GM18867 (cell line): ENCODE measurements around the gene TSPAN14.

Experiments used
- ATAC-seq: cut with Tn5 transposase; IDR thresholded peaks from one replicate; pipeline ENCODE4 v1.9.1; 2021; ENCODE audit warnings: mild to moderate bottlenecking, moderate library complexity; ENCODE audit not compliant: unreplicated experiment

Gene TSPAN14

DNA sequence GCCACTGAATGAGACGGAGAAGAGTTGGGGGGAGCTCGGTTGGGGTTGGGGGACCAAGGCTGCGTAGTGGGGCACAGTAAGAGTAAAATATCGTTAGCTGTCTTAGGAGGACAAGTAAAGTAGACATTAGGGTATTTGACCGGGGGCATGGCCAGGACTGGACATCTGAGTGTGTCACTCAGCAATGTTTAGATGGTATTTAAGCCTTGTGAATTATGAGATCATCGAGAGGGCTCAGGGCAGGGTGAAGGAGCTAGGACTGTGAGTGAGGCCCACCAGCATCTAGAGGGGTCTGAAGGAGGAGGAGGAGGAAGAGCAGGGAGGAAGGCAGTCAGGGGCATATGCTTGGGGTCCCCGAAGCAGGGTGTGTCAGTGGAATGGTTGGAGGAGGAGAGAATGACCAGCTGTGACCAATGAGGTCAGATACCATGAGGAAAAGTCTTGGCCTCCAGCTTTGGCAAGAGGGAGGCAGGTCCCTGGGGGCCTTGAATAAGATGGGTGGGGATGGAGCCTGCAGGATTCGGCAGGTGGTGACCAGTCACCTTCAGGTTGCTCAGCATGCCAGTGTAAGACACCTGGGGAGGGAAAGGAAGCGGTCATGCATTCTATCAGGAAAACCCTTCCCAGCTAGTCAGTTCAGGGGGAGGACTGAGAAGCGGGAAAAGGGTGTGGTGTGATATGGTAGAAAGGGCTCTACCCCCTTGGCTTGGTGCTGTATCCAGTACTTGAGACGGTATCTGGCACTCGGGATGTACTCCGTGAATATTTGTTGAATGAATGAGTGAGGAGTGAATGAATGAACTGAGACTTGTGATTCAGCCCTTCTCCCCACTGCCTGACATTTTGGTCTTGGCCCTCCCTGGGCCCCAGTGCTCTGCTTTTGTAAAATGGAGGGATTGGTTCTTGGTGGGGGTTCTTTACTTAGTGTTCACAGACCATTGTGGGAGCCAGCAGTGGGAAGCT, 48.8 kb downstream of the TSPAN14 start:
- no peak for ATAC-seq

DNA sequence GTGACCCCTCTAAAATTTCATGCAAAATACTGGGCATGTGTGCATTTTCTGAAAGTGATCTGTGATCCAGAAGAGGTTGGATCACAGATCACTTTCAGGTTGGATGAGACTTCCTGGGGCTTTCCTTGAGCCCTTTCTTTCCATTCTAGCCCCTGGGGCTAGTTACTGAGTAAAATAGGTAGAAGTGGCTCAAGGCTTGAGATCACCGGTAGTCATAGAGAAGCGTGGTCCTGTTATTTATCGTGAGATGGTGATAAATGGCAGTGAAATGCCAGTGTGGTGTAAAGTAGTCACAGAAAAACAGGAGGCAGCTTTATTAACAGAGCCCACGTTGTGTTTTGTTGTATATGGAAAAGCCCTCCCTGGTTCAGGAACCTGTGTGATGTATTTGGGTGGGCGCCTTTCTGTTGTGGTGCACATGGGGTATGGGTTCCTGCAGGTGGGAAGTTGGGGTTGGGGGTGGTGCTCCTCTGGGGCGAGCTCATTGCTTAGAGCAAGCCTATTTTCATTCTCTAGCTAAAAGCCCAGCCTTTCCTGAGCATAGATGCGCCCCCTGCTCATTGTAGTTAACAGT, 49.6 kb downstream of the TSPAN14 start:
- ATAC-seq, result no peak

DNA sequence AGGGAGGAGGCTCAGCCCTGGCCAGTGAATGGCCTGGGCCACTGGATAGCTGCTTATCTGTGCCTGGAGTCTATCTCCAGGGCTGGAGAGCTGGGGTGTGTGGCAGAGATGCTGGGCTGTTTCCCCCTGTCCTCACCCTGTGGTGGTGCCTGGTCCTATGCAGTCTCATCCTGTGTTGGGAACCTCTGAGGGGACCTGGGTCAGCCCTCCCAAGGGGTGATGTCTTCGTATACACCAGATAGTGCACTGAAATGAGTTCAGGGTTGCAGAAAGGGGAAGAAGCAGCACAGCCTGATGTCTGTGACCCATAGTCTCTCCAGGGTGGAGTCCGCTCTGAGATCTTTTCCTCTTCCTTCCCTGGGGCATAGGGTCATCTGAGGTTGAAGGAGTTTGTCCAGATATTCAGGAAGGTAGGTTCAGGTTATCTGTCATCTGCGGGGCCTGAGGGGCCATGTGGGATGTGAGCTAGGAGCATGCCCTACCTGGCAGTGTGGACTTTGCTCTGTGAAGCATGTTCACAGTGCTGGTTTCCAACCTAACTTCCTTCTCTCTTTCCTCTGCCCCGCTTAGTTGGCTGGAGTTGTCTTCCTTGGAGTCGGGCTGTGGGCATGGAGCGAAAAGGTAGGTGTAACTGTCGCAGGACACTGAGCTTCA, 50.2 kb downstream of the TSPAN14 start:
- ATAC-seq, result no peak

DNA sequence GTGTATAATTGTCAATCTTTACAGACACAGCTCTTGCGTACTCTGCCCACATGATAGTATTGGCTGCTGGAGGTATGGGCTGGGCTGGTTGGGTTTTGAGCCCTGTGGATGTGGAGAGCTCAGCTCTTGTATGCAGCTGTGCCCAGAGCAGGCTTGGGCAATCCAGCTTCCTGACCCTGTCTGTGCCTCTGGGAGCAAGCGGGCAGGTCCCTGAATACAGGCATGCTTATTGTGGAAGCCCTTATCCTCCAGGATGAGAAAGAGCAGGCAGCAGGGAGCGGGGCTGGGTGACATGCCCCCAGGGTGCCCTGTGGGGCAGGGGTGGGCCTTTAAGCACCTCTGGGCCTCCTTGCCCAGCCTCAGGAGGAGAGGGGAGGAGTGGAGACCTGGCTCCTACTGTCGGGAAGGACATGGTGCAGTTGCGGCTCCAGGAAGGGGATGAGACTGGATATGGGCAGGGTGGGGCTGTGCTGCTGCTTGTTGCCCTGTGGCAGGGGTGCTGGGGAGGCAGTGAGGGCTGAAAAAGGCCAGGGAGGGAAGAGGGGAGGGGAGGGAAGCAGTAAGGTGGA, 50.9 kb downstream of the TSPAN14 start:
- no peak for ATAC-seq

DNA sequence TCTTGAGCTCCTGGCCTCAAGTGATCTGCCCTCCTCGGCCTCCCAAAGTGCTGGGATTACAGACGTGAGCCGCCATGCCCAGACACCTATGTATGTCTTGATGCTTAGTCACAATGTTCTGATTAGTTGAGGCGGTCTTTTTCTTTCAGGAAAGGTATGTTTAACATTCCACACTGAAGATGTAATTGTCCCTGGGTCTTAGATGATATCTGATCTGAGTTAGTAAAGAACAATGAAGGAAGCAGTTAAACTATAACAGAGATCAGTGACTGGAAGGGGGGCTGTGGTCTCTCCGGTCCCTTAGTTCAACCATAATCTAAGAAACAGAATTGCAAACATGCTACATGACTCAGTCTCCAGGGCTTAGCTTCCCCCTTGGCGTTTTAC, 52.1 kb downstream of the TSPAN14 start:
- ATAC-seq, result no peak

DNA sequence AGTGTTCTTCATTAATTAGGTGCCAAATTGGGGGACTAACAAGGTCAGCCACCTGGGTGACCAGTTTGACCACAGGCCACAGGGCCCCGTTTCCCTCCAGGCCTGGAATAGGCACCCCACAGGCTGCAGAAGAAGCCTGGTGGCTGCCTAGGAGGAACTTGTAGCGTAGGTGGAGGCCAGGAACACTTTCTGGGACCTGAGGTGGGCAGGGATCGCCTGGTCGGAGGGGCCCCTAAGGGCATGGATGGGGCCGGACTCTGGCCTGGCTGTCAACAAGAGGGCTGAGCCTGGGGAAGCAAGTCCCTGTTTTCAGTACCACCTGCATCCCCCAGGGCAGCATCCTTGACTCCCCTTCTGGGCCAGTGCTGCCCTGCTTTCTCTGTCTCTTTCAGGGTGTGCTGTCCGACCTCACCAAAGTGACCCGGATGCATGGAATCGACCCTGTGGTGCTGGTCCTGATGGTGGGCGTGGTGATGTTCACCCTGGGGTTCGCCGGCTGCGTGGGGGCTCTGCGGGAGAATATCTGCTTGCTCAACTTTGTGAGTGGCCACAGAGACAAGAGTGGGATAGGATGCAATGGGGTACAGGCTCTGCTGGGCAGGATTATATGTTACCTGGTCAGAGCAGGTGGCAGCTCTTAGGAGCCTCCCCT, 52.9 kb downstream of the TSPAN14 start:
- no peak for ATAC-seq

DNA sequence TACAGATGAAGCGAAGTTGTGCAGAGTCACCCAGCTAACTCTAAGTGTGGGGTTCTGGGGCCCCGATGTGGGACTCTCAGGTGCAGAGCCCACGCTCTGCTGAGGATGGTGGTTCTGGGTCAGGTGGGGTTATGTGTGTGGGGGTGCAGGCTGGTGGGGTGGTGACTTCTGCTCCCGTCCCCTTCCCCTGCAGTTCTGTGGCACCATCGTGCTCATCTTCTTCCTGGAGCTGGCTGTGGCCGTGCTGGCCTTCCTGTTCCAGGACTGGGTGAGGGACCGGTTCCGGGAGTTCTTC, 54.9 kb downstream of the TSPAN14 start:
- no peak for ATAC-seq

DNA sequence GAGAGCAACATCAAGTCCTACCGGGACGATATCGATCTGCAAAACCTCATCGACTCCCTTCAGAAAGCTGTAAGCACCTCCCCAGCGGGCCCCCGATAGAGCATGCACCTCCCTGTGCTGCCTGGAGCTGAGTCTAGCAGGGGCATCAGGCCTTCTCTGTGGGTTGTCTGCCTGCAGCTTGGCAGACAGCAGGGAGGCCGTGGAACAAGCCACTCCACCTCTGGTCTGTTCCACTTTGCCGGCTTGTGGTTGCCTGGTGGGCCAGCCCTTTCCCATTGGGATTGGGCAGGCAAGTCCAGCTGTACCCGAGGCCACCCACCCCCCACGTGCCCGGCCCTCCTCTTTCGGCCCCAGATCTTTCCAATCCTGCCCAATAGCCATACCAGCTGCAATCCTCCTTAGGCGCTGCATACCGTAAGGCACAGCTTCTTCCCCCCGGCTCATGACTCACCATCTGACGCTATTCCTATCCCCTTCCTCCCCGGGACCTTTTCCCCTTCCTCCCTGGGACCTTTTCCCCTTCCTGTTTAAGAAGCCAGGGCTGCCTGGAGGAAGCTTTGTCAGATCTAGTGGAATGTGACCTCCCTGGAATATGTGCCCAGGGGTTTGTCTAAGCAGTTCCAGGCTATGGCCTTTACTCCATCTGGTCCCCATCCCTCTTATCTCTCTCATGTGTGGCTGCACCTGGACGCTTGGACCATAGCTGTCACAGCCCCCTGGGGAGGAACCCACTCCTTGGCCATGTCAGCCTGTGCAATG, 55.5 kb downstream of the TSPAN14 start:
- ATAC-seq, result no peak

DNA sequence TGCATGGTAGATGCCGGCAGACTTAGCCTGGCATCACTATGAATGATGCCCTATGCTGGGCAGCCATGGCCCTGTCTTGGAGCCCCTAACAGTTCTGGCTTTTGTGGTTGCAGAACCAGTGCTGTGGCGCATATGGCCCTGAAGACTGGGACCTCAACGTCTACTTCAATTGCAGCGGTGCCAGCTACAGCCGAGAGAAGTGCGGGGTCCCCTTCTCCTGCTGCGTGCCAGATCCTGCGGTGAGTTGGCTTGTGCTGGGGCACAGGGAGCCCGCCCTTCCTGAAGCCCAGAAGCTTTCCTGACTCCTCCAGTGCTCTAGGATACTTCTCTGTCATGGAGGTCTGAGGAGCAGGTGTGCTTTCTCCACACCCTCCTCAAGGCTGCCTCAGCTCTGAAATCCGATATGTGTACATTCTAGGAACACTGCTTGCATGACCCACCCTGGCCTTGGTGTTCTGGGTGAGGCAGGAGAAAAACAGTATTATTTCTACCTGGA, 58.0 kb downstream of the TSPAN14 start:
- no peak for ATAC-seq

DNA sequence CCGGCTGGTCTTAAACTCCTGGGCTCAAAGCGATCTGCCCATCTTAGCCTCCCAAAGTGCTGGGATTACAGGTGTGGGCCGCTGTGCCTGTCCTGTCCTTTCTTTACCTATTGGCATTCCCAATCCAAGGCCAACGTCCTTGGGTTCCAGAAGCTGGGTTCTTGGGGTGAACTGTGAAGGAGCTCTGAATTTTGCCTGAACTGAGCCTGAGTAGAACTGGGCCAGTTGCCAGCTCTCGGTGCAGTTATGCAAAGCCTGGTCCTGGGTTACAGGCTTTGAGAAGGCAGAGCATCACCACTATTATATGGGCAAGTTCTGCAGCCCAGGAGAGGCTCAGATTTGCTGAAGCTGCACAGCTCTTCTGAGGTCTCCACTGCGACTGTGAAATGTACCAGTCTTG, 59.0 kb downstream of the TSPAN14 start:
- no peak for ATAC-seq

DNA sequence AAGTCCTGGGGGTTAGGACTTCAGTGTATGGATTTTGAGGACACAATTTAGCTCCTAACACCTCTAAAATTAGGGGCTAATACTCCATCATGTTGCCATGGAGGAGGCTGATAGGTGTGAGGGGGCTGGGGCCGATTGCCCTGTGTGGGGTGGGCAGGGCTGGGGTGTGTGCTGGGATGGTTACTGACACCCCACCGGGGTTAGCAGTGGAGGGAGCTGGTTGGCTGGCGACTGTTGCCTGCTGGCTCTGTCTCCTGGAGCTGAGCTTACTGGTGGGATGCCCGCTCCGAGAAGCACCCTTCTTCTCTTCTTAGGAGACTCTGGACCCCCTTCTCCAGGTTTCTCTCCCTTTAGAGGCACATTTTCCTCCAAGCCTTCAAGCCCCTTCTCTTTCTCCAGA, 61.4 kb downstream of the TSPAN14 start:
- ATAC-seq, result no peak

DNA sequence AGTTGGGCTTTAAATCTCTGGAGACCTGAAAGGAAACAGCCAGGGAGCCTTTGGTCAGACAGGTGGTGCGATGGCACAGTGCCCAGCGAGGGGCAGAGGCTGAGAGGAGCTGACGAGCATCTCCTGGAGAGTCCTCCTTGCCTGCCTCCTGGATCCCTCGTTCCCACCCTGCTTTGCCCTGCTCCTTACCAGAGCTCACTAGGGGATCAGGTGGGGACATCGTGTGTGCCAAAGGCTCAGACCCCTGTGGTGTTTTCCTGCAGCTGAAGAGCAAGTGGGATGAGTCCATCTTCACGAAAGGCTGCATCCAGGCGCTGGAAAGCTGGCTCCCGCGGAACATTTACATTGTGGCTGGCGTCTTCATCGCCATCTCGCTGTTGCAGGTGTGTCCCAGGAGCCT, 61.8 kb downstream of the TSPAN14 start:
- ATAC-seq, result no peak

DNA sequence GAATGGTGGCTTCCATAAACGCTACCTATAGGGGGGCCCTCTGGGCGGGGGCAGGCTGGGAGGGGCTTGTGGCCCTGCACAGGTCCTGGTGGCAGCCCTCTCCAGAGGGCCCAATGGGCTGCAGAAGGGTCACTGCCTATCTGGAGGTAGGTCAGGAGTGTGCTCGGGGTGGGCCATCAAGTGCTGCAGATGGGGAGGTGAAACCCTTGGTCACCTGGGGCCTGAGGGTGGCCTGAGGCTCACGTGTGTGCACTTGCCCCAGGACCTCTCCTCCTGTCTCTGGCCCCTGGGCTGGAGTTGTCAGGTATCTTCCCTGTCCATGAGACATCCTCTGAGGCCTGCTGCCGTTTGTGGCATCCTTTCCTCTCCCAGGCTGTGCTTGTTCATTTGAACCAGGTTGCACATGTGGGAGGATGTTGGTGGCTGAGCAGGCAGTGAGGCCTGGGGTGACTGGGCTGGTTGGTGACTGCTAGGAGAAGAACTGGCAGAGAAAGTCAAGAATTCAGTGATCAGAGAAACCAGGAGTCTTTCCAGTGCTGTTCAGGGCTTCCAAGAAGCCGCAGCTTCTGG, 62.5 kb downstream of the TSPAN14 start:
- ATAC-seq, result no peak

DNA sequence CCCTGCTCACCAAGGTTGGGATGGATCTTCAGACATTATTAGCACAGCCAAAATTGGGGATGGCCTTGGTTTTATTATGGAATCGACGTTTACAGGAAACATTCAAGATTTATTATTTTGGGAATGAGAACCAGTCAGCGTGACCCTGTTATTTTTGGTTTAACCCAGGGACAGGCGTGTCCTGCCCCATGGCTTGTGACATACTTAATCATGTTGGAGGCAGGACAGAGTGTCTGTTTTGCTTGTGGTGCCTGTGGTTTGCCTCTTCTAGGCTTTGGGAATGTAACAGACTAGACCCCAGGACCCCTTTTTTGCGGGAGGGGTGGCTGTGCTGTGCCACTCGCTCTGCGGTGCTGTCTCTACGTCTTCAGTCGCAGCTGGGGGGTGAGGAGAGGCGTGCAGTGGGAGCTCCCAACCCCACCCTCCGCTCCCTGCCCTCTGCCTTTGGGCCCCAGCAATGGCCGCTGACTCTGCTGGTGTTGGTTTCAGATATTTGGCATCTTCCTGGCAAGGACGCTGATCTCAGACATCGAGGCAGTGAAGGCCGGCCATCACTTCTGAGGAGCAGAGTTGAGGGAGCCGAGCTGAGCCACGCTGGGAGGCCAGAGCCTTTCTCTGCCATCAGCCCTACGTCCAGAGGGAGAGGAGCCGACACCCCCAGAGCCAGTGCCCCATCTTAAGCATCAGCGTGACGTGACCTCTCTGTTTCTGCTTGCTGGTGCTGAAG, 63.5 kb downstream of the TSPAN14 start:
- no peak for ATAC-seq

DNA sequence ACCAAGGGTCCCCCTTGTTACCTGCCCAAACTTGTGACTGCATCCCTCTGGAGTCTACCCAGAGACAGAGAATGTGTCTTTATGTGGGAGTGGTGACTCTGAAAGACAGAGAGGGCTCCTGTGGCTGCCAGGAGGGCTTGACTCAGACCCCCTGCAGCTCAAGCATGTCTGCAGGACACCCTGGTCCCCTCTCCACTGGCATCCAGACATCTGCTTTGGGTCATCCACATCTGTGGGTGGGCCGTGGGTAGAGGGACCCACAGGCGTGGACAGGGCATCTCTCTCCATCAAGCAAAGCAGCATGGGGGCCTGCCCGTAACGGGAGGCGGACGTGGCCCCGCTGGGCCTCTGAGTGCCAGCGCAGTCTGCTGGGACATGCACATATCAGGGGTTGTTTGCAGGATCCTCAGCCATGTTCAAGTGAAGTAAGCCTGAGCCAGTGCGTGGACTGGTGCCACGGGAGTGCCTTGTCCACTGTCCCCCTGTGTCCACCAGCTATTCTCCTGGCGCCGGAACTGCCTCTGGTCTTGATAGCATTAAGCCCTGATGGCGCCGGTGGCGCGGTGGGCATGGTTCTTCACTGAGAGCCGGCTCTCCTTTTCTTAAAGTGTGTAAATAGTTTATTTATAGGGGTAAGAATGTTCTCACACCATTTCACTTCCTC, 64.2 kb downstream of the TSPAN14 start:
- peak; percentile 54 for ATAC-seq

DNA sequence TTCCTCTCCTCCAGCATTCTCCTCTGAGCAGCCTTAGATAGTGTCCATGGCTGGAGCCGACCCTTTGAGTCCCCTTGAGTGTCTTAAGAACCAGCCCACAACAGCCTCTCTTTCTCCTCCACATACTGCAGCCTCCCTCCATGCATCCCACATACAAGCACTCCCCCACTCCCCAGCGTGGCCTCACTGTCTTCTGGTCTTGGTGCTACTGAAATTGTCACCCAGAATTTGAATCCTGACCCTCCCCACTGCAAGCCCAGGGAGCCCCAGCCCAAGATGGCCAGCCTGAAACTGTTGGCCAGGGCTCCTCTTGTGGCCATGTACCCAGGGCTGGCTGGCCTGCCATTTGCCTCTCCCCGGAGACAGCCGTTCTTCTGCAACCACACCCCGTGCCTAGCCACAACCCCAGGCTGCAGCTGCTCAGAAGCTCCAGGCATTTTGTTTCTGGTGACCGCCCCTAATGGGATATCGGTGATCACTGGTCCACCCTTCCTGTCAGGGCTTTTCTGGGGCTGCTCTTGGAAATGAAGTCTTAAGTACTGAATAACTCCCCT, 64.8 kb downstream of the TSPAN14 start:
- peak; percentile 18 for ATAC-seq

DNA sequence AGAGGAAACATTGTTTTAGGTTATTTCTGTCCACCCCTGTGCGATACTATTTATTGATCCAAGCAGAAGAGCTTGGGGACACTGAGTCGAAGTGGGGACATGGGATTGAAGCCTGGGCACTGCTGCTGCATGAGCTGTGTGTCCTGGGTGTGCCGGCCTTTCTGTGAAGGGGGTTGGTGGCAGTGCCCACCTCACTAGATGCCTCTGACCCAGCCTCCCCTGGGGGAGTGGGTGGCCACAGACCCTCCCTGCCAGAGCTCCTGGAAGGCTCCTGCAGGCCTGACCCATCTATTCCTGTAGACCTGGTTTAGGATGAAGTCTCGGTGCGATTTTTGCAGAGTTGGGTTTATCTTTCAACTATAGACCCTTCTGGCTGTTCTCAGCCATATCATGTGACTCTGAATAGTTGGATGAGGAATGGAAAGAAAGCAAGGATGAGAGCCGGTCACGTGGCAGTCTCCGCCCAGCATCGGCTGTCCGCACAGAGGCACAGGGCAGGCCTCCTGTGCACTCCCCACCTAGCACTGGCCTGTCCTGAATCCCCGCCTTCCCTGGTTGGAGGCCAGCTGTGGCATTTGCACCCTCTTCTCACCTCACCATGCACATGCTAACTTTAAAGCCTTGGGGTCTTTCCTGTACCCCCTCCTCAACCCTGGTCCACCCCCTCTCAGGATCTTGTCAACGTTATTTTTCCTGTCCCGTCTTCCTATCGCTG, 66.0 kb downstream of the TSPAN14 start:
- ATAC-seq, result no peak
